Glutamatergic neuron (in vitro differentiated cells): Measurements from ENCODE around the gene RBFA. TPM values are rescaled to one million over a fixed set of nuclear protein-coding genes. Genes with fewer than 3 reads are reported as not detected.

ENCODE experiments used
- DNase-seq: peaks from one replicate; pipeline ENCODE4 v3.0.0; 2022
- H3K27ac Mint-ChIP-seq: one replicate; pipeline ENCODE4 v1.8.0; 2020; ENCODE audit warnings: mild to moderate bottlenecking, mixed read lengths, inconsistent platforms; ENCODE audit not compliant: unreplicated experiment
- H3K27me3 Mint-ChIP-seq: one replicate; pipeline ENCODE4 v1.8.0; 2020; ENCODE audit warnings: mild to moderate bottlenecking, moderate library complexity, mixed read lengths, inconsistent platforms; ENCODE audit not compliant: unreplicated experiment
- H3K36me3 Mint-ChIP-seq: one replicate; pipeline ENCODE4 v1.8.0; 2020; ENCODE audit warnings: mild to moderate bottlenecking, mixed read lengths, inconsistent platforms; ENCODE audit not compliant: unreplicated experiment
- H3K4me1 Mint-ChIP-seq: one replicate; pipeline ENCODE4 v1.8.0; 2020; ENCODE audit warnings: mild to moderate bottlenecking, low read depth, mixed read lengths, inconsistent platforms; ENCODE audit not compliant: unreplicated experiment
- H3K4me3 Mint-ChIP-seq: one replicate; pipeline ENCODE4 v1.8.0; 2020; ENCODE audit warnings: mild to moderate bottlenecking, mixed read lengths, inconsistent platforms; ENCODE audit not compliant: unreplicated experiment
- H3K9me3 Mint-ChIP-seq: one replicate; pipeline ENCODE4 v1.8.0; 2020; ENCODE audit warnings: mild to moderate bottlenecking, moderate library complexity, mixed read lengths, inconsistent platforms; ENCODE audit not compliant: unreplicated experiment
- total RNA-seq: library from RNA; stranded (reverse); fragmentation: NEBNext Ultra II Directional; extraction: Animal tissue kit (Norgen Biotek cat#: 25700); gene quantifications from one replicate; pipeline ENCODE4 v1.2.1, GENCODE V29; 2021; ENCODE audit not compliant: unreplicated experiment
- TF ChIP-seq, protein P1 (sequence below): fragments of 200-600 bp; sonication (generic); IDR thresholded peaks from one replicate; pipeline ENCODE4 v1.5.0; 2021; ENCODE audit not compliant: partially characterized antibody, unreplicated experiment

The RBFA gene
- total RNA-seq, 1 donor from 2014 or later, result 94.6 TPM

DNA sequence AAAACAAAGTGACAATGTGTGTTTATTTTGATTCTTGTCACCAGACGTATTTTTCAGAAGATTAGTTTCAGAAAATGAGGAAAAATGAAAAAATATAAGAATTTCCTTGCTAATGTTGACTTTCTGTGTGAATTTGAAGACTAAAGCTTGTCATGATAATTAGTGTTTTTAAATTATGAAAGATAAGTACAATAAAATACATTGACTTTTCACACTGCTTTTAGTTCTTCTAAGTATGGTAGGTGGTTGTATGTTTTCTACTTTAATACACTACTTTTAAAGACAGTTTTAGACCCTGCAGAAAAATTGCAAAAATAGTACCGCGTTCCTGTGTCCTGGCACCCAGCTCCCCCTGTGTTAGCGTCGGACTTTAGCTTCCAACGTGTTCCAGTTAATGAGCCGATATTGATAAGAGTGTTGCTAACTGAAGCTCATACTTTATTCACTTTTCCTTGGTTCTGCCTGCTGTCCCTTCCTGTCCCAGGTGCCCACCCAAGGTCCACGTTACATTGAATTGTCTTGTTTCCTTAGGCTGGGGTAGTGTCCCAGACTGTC, 695 bp downstream of the RBFA start:
- DNase-seq, result no peak
- H3K36me3 Mint-ChIP-seq, result peaks cover 11% of the 10 kb centered on the region
- peak overlapping the region; percentile 92 for H3K27ac Mint-ChIP-seq
- TF ChIP-seq, protein P1, sequence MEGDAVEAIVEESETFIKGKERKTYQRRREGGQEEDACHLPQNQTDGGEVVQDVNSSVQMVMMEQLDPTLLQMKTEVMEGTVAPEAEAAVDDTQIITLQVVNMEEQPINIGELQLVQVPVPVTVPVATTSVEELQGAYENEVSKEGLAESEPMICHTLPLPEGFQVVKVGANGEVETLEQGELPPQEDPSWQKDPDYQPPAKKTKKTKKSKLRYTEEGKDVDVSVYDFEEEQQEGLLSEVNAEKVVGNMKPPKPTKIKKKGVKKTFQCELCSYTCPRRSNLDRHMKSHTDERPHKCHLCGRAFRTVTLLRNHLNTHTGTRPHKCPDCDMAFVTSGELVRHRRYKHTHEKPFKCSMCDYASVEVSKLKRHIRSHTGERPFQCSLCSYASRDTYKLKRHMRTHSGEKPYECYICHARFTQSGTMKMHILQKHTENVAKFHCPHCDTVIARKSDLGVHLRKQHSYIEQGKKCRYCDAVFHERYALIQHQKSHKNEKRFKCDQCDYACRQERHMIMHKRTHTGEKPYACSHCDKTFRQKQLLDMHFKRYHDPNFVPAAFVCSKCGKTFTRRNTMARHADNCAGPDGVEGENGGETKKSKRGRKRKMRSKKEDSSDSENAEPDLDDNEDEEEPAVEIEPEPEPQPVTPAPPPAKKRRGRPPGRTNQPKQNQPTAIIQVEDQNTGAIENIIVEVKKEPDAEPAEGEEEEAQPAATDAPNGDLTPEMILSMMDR, result no peak
- H3K27me3 Mint-ChIP-seq, result peaks cover 18% of the 10 kb centered on the region
- H3K9me3 Mint-ChIP-seq, result peaks cover 25% of the 10 kb centered on the region
- H3K4me3 Mint-ChIP-seq, result peak overlapping the region; percentile 97
- peaks cover 42% of the 10 kb centered on the region for H3K4me1 Mint-ChIP-seq

DNA sequence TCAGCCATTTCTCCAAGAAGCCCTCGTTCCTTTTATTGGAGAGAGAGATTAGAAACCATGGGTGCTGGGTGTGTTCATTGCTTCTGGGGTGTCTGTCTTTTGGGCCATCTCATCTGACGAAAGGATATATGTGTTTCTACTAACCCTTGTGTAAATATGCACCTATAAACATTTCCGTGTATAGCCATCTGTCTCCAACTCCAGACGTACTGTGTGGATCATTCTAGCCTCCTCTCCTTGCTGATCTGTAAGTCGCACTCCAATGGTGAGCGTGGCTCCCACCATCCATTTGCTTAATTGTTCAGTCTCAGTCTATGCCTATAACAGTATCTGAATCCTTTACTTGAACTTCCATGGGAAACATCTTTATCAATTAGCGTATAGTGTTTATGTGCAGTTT, 1.8 kb downstream of the RBFA start:
- peak overlapping the region; percentile 37 for H3K27ac Mint-ChIP-seq
- no peak for DNase-seq
- H3K9me3 Mint-ChIP-seq, result peaks cover 23% of the 10 kb centered on the region
- peaks cover 50% of the 10 kb centered on the region for H3K4me1 Mint-ChIP-seq
- H3K4me3 Mint-ChIP-seq, result peak overlapping the region; percentile 97
- H3K27me3 Mint-ChIP-seq, result peaks cover 18% of the 10 kb centered on the region
- peaks cover 6% of the 10 kb centered on the region for H3K36me3 Mint-ChIP-seq
- TF ChIP-seq, protein P1, result no peak

- H3K36me3 Mint-ChIP-seq, result peaks cover 6% of the 10 kb centered on the region
- peak overlapping the region; percentile 97 for H3K27ac Mint-ChIP-seq
- peaks cover 16% of the 10 kb centered on the region for H3K27me3 Mint-ChIP-seq
- peaks cover 53% of the 10 kb centered on the region for H3K4me1 Mint-ChIP-seq
- TF ChIP-seq, protein P1, result no peak
- H3K9me3 Mint-ChIP-seq, result peaks cover 21% of the 10 kb centered on the region
- DNase-seq, result no peak
- peak overlapping the region; percentile 55 for H3K4me3 Mint-ChIP-seq
These were observed 3.1 kb downstream of the RBFA start for GRCh38 chr18:80037300-80037699.

DNA sequence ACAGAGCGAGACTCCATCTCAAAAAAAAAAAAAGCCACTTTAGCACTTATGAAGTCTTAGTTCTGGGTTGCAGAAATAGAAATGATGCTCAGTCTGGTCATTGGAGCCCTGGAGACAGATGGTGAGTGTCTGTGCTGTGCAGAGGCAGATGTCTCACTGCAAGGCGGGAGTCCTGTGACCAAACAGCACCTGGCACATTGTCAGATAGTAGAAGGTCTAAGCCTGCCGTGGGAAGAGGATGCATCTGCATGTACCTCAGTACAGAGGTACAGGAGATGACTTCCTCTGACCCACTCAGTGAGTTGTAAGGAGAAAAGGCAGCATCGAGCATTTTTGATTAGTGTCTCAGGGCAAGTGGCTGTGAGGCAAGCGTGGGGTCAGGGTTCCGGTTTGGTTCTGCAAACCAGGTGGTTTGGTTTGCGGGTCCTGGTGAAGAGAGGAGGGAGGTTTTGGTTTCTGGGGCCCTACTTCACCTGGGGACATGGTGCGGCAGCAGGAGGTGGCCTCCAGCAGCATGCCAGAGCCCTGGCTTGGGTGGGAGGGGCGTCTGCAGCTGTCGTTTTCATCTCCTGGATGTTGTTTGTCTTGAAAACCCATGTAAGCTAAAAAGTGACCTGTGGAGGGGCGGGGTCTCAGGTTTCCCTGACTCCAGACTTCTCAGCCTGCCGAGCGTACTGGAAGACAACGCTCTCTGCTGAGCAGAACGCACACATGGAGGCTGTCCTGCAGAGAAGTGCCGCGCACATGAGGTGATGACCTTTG, 3.8 kb downstream of the RBFA start:
- TF ChIP-seq, protein P1, result no peak
- H3K9me3 Mint-ChIP-seq, result peaks cover 19% of the 10 kb centered on the region
- H3K27ac Mint-ChIP-seq, result peak overlapping the region; percentile 97
- peak overlapping the region; percentile 90 for H3K4me3 Mint-ChIP-seq
- H3K4me1 Mint-ChIP-seq, result peaks cover 54% of the 10 kb centered on the region
- H3K27me3 Mint-ChIP-seq, result peaks cover 14% of the 10 kb centered on the region
- DNase-seq, result peak; percentile 38
- peaks cover 9% of the 10 kb centered on the region for H3K36me3 Mint-ChIP-seq

DNA sequence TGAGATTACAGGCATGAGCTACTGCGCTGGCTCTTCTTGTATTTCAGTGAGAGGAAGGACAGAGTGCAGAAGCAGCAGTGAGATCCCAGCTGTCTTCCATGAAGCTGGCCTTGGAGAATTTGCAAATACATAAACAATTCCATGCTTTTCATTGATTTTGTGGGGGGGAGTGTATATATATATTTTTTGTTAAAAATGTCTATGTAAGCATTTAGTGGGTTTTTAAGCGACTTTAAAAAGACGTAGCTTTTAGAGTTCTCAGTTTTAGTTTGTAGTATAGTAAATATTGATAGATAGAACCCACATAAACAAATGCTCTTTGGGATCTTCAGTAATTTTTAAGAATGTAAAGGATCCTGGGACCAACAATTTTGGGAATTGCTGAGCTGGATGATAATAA, 6.3 kb downstream of the RBFA start:
- Mint-ChIP-seq H3K27ac (peak overlapping the region; percentile 48), H3K36me3 (peaks cover 18% of the 10 kb centered on the region), H3K4me1 (peaks cover 48% of the 10 kb centered on the region), H3K9me3 (peaks cover 11% of the 10 kb centered on the region), H3K27me3 (peaks cover 11% of the 10 kb centered on the region), H3K4me3 (no peak overlapping the region)
- DNase-seq, result no peak
- TF ChIP-seq, protein P1, result no peak
